HG03135 (cell line): Measurements from ENCODE around the gene GCC1.
"Not testable (repeated sequence)": the region's sequence is repeated elsewhere in the genome, so short reads cannot be mapped to it uniquely, and the experiment has no call there.

ENCODE experiments used
- ATAC-seq: cut with Tn5 transposase; IDR thresholded peaks from one replicate; pipeline ENCODE4 v1.9.1; 2021; ENCODE audit warnings: mild to moderate bottlenecking, moderate library complexity; ENCODE audit not compliant: unreplicated experiment

GCC1 gene

DNA sequence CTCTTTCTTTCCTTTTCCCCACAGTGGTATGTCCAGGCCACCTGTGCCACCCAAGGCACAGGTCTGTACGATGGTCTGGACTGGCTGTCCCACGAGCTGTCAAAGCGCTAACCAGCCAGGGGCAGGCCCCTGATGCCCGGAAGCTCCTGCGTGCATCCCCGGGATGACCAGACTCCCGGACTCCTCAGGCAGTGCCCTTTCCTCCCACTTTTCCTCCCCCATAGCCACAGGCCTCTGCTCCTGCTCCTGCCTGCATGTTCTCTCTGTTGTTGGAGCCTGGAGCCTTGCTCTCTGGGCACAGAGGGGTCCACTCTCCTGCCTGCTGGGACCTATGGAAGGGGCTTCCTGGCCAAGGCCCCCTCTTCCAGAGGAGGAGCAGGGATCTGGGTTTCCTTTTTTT lies 5.8 kb upstream of the GCC1 start:
- ATAC-seq = no peak

DNA sequence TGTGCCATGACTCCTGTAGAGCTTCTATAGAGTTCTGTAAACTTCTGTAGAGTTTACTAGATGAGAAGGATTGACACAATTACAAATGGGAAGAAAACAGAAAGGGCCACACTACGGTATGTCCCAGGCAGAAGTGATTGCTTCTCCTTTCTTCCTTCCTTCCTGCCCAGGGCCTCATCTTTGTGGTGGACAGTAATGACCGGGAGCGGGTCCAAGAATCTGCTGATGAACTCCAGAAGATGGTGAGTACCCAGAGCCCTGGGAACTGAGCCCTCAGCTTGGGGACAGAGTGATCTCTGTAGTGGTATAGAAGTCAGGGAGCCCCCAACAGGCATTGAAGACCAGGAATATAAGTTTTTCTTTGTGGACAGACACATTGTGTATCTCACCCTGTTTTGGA lies 4.5 kb upstream of the GCC1 start:
- ATAC-seq = no peak

DNA sequence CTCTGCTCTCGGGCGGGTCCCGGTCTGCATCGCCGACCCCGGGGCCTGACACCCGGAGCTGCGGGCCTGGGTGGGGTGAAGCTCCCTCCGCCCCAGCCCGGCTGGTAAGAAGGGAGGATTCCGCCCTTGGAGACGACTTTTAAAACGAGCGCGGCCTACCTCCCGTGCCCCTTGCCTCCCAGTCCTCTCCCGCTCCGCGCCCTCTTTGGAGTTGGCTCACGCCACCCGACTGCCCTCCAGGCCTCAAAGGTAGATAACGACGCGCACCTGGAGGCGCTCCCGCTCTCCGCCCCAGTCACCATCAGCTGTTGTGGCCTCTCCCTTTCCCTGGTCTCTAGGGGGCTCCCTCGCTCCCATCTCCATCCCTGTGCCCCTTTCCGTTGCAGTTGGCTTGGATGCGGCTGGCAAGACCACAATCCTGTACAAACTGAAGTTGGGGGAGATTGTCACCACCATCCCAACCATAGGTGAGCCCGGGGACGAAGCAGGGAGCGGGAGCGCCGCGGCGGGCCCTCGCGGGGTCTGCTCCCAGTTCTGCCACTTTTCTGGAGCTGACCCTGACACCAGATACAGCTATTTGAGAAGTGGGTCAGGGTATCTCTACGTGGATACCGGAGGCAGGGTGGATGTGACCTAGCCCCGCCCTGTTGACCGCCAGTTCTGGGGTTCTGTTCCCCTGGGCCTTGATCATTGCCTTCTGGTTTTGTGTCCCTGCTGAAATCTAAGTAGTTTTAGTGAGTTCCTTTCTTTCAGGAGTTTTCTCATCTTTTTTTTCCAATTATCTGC lies 3.5 kb upstream of the GCC1 start:
- peak; percentile 13 for ATAC-seq

DNA sequence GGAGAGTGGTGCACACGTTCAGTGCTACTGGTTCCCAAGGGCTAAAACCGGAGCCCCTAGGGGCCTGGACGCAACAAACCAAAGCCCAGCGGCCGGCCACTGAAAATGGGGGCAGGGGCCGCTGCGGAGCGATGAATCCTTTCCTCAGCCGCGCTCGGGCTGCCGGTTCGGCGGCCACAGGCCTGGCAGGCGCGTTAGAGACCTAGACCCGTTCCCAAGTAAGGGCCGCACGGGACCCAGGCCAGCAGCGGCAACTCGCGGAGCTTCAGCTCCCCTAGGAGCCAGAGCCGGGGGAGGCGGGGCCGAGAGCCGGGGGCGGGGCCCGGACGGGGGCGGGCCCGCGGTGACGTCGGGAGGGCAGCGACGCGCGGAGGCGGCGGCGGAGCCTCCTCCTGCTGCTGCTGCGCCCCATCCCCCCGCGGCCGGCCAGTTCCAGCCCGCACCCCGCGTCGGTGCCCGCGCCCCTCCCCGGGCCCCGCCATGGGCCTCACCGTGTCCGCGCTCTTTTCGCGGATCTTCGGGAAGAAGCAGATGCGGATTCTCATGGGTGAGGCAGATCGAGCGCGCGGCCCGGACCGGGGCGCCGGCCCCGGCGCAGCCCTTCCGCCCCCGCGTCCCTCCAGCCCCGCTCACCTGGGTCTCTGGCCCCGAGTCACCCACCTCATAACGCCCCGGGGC lies 2.8 kb upstream of the GCC1 start, which contains the start of gene ARF5:
ARF5 (plus strand) TSS at position 393 of the 678 bp plus-strand sequence; CDS start at position 481, 88 bp downstream.
- ATAC-seq = peak; percentile 83

DNA sequence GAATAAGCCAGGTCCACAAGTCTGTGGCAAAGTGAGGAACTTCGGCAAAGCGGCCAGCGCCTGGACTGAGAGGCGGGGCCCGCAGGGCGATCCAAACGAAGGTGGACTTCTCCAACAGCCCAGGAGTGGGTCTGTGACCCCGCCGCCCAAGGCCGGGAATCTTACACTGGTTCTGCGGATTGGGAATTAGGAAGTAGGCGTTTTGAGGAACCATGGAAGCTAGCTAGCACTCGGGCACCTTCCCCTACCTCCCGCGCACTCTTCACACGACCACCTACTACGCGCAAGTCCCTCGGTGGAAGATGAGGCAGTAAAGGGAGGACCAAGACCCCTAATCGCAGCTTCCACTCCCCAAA lies 2.2 kb upstream of the GCC1 start:
- no peak for ATAC-seq

DNA sequence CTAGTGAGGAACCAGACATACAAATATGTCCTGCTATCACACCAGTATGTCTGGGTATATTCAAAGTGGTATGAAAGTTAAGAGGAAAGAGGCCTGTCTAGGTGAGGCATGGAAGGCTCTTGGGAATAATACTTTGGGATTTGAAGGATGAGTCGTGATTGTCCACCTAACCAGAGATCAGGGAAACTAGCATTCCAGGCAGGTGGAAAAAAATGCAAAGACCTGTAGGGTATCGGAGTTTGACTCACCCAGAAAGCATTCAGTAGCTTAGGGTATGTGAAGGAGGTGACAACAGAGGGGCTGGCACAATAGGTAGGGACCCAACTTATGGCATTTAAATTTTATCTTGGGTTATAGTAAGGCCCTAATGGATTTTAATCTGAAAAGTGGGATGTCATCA lies 950 bp upstream of the GCC1 start:
- ATAC-seq = no peak

DNA sequence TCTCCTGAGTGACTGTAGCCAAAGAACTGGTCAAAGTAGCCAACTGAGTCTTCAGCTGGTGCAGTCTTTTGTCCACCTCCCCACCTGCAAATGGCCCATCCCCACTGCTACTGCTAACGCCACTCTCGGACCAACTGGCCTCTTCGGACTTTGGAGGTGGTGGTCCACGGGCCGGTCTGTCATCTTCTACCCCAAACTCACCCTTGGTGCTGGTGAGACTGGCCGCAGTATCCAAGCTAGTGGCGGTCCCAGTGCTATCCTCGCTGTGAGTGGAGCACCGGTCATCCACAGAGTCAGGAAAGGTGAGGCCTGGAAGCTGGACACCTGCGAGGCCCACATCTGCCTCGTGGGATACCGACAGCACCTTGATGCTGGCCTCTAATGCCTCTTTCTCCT lies 750 bp downstream of the GCC1 start:
- ATAC-seq = no peak

DNA sequence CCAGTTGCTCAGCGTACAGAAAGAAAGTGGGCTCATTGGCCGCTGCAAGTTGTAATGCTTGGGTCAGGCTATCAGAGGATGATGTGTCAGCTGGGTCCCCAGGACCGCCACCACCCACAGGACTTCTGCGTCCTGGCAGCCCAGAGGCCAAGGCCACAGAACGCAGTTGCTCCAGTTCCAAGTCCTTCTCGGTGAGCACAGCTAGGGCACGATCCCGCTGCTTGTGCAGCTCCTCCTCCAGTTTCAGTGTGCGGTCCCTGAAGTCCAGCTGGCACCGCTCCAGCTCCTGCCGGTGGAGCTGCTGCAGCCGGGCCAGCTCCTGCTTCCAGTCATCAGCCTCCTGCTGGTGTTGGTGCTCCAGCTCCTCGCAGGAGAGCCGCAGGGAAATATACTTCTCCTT lies 3.0 kb downstream of the GCC1 start:
- no peak for ATAC-seq

DNA sequence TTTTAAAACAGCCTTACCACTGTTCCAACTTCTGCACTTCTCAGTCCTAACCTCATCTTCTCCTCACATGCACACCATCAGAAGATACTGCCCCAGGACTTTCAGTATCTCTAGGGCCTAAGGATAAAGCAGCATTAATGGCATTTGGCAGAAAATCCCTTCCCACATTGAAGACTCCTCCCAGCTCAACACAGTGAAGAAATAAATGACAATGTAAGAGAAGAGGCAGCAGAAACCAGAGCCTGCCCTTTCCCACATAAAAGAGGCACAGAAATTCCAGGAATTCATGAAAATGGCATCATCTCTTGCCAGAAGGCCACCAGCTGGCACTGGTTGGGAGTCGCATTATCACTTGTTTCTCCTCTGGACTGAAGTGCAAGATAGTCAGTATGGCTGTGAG lies 3.7 kb downstream of the GCC1 start:
- no peak for ATAC-seq

DNA sequence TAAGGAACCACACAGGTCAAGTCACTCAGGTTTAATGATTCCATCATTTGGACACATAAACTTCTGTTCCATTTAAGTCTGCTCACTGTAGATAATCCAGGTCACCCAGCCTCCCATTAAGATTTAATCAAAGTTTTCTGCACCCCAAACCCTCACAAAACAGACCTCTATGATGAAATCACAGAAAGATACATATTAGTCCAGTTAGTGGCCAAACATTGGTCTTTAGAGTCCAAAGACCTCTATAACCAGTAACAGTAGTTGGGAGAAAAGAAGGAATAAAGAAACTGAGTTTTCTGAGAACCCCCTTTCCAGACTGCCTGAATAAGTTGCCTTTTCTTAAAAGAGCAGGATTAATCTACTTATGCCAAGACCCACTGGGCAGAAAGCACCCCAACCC lies 4.8 kb downstream of the GCC1 start:
- ATAC-seq = no peak

DNA sequence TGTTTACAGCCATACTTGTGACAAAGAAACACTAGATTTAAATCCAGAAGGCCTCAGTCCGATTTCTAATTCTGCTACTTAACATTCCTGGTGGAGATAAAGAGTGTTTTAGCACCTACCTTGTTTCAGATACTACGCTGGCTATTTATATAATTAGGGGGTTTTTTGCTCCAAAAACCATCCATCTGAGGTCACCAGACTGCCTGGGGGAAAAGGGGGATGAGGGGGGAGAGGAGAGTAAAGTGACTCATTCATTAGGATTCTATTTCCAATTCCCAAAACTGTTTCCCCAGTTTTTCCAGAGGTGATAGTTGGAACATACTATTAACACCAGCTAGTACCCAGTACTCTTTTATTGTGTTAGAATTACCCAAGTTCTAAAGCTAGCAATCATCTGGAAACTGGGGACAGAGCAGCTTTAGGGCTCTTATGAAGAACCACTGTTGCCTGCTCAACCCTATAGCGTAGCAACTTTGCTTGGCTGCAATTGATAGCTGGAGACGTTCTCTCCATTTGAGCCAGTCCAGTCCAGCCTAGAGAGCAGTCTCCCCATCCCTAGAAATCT lies 6.6 kb downstream of the GCC1 start:
- no peak for ATAC-seq

DNA sequence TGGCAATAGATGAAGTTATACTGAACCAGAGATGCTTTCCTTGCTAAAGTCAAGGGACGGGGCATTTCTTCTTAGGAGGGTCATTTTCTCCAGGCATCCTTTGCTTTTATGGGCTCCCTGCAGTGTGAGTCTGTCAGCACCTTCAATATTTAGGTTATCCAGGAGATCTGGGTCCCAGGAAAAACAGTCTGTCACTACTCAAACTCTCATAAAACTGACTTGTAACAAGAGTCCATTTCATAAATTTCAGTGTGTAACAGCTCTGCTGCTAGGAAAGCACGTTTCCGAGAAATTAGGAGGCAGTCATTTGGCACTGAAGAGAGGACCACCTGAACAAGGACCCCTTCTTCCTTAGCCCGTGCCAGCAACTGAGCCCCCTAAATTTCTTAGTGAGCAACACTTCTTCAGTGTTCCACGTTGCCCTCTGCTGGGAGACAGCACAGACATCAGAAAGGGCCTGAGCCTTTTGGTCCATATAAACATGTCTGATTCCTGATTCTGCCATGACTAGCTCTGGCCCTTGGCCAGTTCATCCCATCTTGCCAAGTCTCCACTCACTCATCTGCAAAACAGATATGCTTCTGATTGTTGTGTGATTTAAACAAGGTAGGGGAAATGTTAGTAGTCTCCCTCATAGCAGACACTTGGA lies 7.2 kb downstream of the GCC1 start:
- no peak for ATAC-seq

DNA sequence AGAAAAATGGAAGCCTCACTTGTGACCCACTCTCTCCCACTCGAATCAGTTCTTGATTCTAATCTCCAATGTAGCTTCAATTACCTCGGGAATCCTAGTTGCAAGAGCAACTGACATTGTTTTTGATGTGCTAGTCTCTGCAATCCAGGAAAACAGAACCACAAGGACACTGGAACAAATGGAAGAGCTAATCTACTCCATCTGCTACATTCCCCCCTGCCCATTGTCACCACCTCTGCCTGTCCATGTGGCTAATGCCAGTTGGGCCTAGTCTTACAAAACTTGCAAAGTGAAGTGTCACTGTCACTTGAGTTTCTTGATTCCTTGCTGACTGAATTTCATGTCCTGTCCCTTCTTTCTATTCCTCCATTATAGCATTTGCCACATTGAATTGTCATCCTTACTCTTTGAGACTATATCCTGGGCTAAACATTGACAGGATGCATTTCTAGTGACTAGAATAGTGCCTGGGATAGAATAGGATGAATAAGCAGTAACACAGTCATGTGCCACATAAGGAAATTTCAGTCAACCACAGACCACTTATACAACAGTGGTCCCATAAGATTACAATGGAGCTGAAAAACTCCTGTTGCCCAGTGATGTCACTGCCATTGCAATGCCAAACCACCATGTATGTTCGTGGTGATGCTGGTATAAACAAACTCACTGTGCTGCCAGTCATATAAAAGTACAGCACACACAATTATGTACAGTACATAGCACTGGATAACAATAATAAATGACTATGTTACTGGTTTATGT lies 13.5 kb downstream of the GCC1 start:
- no peak for ATAC-seq

DNA sequence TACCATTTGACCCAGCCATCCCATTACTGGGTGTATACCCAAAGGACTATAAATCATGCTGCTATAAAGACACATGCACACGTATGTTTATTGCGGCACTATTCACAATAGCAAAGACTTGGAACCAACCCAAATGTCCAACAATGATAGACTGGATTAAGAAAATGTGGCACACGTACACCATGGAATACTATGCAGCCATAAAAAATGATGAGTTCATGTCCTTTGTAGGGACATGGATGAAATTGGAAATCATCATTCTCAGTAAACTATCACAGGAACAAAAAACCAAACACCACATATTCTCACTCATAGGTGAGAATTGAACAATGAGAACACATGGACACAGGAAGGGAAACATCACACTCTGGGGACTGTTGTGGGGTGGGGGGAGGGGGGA lies 17.4 kb downstream of the GCC1 start:
- not testable (repeated sequence) for ATAC-seq

DNA sequence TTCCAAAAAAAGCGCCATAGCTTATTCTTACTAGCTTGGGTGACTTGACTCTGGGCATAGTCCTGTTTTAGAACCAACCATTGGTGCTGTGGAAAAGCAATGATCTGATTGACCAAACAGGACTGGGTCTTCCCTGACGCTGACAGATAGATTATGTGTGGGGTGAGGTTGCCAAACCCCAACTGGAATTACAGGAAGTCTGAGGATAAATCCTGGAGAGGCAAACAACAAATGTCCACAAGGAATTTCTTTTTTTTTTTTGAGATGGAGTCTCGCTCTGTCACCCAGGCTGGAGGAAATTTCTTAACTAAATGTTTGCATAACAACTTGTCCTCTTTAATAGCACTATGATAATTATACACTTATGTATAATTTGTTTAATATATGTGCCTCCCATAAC lies 19.2 kb downstream of the GCC1 start:
- no peak for ATAC-seq

DNA sequence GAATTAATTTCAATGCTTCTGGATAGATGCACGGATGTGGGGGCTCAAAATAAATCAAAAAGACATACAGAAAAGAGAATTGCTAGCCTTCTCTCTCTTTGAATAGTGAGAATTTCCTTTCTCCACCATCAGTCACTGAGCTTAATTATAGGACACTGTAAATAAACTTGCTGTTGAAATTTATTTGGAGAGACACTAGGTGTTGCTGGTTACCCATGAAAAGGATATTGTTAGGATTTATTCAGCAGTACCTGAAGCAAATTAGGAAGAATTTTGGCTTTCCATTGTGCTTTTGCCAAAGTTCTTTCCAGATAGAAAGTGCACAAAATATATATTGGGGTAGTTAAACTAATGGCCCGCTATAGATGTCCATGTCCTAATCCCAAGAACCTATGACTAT lies 27.6 kb downstream of the GCC1 start:
- ATAC-seq = no peak

DNA sequence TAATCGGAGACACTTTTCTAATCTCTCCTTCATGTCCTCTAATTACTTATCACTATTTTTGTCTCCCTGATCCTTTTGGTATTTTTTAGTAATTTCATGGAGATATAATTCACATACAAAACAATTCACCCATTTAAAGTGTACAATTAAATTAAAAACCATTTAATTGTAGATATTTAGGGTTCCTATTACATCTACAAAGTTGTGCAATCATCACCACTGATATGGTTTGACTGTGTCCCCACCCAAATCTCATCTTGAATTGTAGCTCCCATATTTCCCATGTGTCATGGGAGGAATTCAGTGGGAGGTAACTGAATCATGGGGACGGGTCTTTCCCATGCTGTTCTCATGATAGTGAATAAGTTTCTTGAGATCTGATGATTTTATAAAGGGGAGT lies 29.0 kb downstream of the GCC1 start:
- ATAC-seq = no peak

DNA sequence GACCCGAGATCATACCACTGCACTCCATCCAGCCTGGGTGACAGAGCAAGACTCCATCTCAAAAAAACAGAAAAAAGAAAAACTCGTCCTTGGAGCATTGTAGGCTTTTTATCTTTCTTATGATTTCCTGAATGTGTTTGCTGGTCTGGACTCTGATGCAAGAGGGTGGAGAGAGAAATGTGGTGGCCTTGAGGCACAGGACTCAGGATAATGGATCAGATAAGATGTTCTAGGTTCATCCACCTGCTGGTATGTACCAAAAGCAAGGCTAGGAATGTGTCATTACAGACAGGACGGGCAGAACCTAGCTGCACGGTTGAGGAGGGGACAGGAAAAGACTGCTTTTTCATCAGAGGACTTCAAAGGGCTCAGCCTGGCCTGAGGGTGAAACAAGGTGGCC lies 33.5 kb downstream of the GCC1 start:
- no peak for ATAC-seq

DNA sequence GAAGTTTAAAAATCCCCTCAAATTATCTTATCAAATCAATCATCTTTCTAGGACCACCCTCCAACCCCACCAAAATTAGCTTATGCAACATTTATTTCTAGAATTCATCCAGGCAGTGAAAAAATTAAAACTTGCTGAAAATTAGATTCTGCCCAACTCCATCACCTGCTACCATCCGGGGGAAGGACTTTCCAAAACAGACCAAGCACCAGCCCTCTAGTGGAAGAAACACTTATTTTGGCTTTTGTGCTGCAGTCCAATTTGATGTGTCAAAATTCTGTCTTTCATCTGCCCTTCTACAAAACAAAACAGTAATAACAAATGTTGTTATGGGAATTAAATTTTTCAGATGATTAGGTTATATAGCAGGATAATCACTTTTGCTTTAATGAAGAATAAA lies 35.1 kb downstream of the GCC1 start:
- no peak for ATAC-seq

DNA sequence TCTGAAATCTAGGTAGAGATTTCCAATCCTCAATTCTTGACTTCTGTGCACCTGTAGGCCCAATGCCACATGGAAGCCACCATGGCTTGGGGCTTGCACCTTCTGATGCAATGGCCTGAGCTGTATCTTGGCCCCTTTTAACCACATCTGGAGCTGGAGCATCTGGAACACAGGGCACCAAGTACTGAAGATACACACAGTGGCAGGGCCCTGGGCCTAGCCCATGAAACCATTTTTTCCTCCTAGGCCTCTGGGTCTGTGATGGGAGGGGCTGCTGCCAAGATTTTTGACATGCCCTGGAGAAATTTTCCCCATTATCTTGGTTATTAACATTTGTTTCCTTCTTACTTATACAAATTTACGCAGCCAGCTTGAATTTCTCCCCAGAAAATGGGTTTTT lies 39.1 kb downstream of the GCC1 start:
- ATAC-seq = no peak

DNA sequence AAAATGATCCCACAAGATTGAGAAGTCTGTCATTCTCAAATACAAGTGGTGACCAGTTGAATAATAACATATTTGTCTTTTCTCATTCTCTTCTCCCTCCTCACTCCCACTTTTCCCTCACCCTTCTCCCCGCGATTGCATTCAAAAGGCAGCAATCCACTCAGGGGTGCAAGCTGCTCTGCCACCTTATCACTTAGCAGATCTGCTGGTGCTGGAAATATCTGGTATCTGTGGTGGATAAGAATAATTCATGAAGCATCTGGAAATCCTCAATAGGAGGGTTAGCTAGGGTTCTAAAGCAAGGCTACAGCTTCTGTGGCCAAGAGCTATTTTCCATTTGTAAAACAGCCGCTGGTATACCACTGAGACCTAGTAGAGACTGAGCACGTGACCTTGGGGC lies 43.8 kb downstream of the GCC1 start:
- no peak for ATAC-seq
